WTC11 (cell line): Measurements from ENCODE around the gene ADRB2. TPM values are rescaled to one million over a fixed set of nuclear protein-coding genes. Genes with fewer than 3 reads are reported as not detected.

Experiments used
- ATAC-seq: fragments of 200-7000 bp; cut with Tn5 transposase; 2 replicates; pipeline ENCODE4 v1.10.0; 2021; ENCODE audit warnings: mild to moderate bottlenecking, moderate library complexity
- CTCF ChIA-PET: fragments of 300-600 bp; sonication (Branson Sonifier 250); formaldehyde crosslinking; loops from one replicate; lab custom pipeline; 2021; ENCODE audit warnings: antibody characterized with exemption; lab: Charles Lee
- POLR2A ChIA-PET: fragments of 350-600 bp; sonication (Branson Sonifier 250); formaldehyde crosslinking; loops from one replicate; lab custom pipeline; 2021; ENCODE audit warnings: antibody characterized with exemption; lab: Charles Lee
- DNase-seq: peaks from one replicate; pipeline ENCODE4 v3.0.0; 2021; ENCODE audit warnings: low spot score
- H3K27ac Mint-ChIP-seq: 2 replicates; pipeline ENCODE4 v1.8.0; 2021; ENCODE audit warnings: mixed read lengths
- H3K27me3 Mint-ChIP-seq: 2 replicates; pipeline ENCODE4 v1.8.0; 2021; ENCODE audit warnings: low read depth, mild to moderate bottlenecking, moderate library complexity, mixed read lengths
- H3K36me3 Mint-ChIP-seq: 2 replicates; pipeline ENCODE4 v1.8.0; 2021; ENCODE audit warnings: mixed read lengths
- H3K4me1 Mint-ChIP-seq: 2 replicates; pipeline ENCODE4 v1.8.0; 2022; ENCODE audit warnings: mixed read lengths
- H3K4me3 Mint-ChIP-seq: 2 replicates; pipeline ENCODE4 v1.8.0; 2021; ENCODE audit warnings: mild to moderate bottlenecking, moderate library complexity, mixed read lengths
- H3K9me3 Mint-ChIP-seq: 2 replicates; pipeline ENCODE4 v1.8.0; 2021; ENCODE audit warnings: mixed read lengths
- ATF1 ChIP-seq: sonication (generic); formaldehyde crosslinking; IDR thresholded peaks from 2 replicates; pipeline ENCODE4 v1.8.1; 2023; ENCODE audit warnings: mild to moderate bottlenecking, moderate library complexity, missing genetic modification reagents
- ATF3 ChIP-seq: sonication (generic); formaldehyde crosslinking; conservative IDR thresholded peaks from 2 replicates; pipeline ENCODE4 v1.8.1; 2022; ENCODE audit warnings: mild to moderate bottlenecking, missing genetic modification reagents
- CDX4 ChIP-seq: fragments of 250-450 bp; sonication (Bioruptor Pico); IDR thresholded peaks from 2 replicates; pipeline ENCODE4 v1.9.0; 2021; ENCODE audit warnings: moderate library complexity, mild to moderate bottlenecking, inconsistent platforms, borderline replicate concordance
- ESRRA ChIP-seq: sonication (generic); formaldehyde crosslinking; IDR thresholded peaks from 2 replicates; pipeline ENCODE4 v1.8.1; 2022; ENCODE audit warnings: mild to moderate bottlenecking, missing genetic modification reagents, borderline replicate concordance
- FOXK1 ChIP-seq: sonication (generic); formaldehyde crosslinking; IDR thresholded peaks from 2 replicates; pipeline ENCODE4 v1.8.0; 2022; ENCODE audit warnings: mild to moderate bottlenecking, moderate library complexity, missing genetic modification reagents
- GABPB1 ChIP-seq: sonication (generic); formaldehyde crosslinking; IDR thresholded peaks from 2 replicates; pipeline ENCODE4 v1.8.1; 2023; ENCODE audit warnings: mild to moderate bottlenecking, missing genetic modification reagents
- GRHL2 ChIP-seq: fragments of 250-450 bp; sonication (Bioruptor Pico); IDR thresholded peaks from 2 replicates; pipeline ENCODE4 v1.8.0; 2022; ENCODE audit warnings: mild to moderate bottlenecking, moderate library complexity; ENCODE audit not compliant: insufficient replicate concordance, severe bottlenecking
- IRF1 ChIP-seq: sonication (generic); formaldehyde crosslinking; IDR thresholded peaks from 2 replicates; pipeline ENCODE4 v1.8.0; 2023; ENCODE audit warnings: missing genetic modification reagents
- JAZF1 ChIP-seq: fragments of 250-450 bp; sonication (Bioruptor Pico); IDR thresholded peaks from 2 replicates; pipeline ENCODE4 v1.9.0; 2021; ENCODE audit warnings: moderate library complexity, mild to moderate bottlenecking, inconsistent platforms
- OVOL2 ChIP-seq: fragments of 250-450 bp; sonication (Bioruptor Pico); IDR thresholded peaks from 2 replicates; pipeline ENCODE4 v1.9.0; 2021; ENCODE audit warnings: mild to moderate bottlenecking, borderline replicate concordance
- PRRX2 ChIP-seq: fragments of 250-450 bp; sonication (Bioruptor Pico); IDR thresholded peaks from 2 replicates; pipeline ENCODE4 v1.8.0; 2021; ENCODE audit warnings: mild to moderate bottlenecking
- SMAD3 ChIP-seq: sonication (generic); formaldehyde crosslinking; IDR thresholded peaks from 2 replicates; pipeline ENCODE4 v1.8.0; 2022; ENCODE audit warnings: missing genetic modification reagents, mild to moderate bottlenecking, borderline replicate concordance
- USF1 ChIP-seq: sonication (generic); formaldehyde crosslinking; IDR thresholded peaks from 2 replicates; pipeline ENCODE4 v1.8.0; 2022; ENCODE audit warnings: mild to moderate bottlenecking, missing genetic modification reagents
- ZNF121 ChIP-seq: sonication (generic); formaldehyde crosslinking; IDR thresholded peaks from 2 replicates; pipeline ENCODE4 v1.8.0; 2023; ENCODE audit warnings: missing genetic modification reagents
- ZNF219 ChIP-seq: sonication (generic); formaldehyde crosslinking; IDR thresholded peaks from 2 replicates; pipeline ENCODE4 v1.8.0; 2023; ENCODE audit warnings: missing genetic modification reagents, mild to moderate bottlenecking, borderline replicate concordance
- ZNF317 ChIP-seq: sonication (generic); formaldehyde crosslinking; IDR thresholded peaks from 2 replicates; pipeline ENCODE4 v1.8.1; 2023; ENCODE audit warnings: low read depth, mild to moderate bottlenecking, moderate library complexity, missing genetic modification reagents, borderline replicate concordance
- ZNF416 ChIP-seq: fragments of 250-450 bp; sonication (Bioruptor Pico); IDR thresholded peaks from 2 replicates; pipeline ENCODE4 v1.9.0; 2021; ENCODE audit warnings: mild to moderate bottlenecking, inconsistent platforms
- total RNA-seq: library from RNA; stranded (reverse); gene quantifications from 3 replicates; pipeline ENCODE4 v1.2.3, GENCODE V29; 2021
- TF ChIP-seq, protein P1 (sequence below): fragments of 250-450 bp; sonication (Bioruptor Pico); IDR thresholded peaks from 2 replicates; pipeline ENCODE4 v1.9.0; 2021; ENCODE audit warnings: mild to moderate bottlenecking, borderline replicate concordance
- TF ChIP-seq, protein P2 (sequence below): sonication (generic); formaldehyde crosslinking; IDR thresholded peaks from 2 replicates; pipeline ENCODE4 v1.8.1; 2023; ENCODE audit warnings: mild to moderate bottlenecking, missing genetic modification reagents
- TF ChIP-seq, protein P3 (sequence below): sonication (generic); formaldehyde crosslinking; IDR thresholded peaks from 2 replicates; pipeline ENCODE4 v1.8.1; 2022; ENCODE audit warnings: mild to moderate bottlenecking, missing genetic modification reagents, moderate library complexity, borderline replicate concordance
- TF ChIP-seq, protein P4 (sequence below): sonication (generic); formaldehyde crosslinking; IDR thresholded peaks from 2 replicates; pipeline ENCODE4 v1.8.1; 2022; ENCODE audit warnings: mild to moderate bottlenecking, moderate library complexity, missing genetic modification reagents

ADRB2 gene
- total RNA-seq, 1 experiment from 2014 or later: 1.2 TPM

DNA sequence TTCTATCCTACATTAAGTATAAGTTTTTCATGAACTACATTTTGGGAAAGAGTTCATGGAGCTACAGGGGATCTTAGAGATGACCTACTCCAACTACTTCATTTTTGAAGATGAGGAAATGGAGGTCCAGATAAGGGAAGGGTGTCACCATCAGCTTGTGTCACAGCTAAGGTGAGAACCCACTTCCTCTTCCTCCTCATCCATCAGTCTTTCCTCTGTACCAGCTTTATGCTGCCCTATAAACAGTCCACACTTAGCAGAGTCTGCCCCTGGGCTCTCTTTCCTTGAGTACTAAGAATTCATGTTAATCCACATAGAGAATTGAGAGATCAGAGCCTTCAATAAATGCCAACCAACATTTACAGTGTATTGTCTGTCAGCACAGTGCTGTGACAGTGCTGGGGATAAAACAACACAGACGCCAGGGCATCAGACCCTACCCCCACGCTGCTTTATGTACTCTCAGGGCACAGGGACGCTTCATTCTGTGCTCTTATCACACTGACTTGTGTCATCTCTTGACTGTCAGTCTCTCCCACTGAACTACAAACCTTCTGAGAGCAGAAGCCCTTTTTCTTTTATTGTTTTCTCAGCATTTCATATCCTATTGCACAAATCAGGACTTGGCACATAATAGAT is 22.1 kb downstream of the ADRB2 start:
- DNase-seq (no peak), ATAC-seq (no peak)
- Mint-ChIP-seq H3K9me3 (no peaks in the 10 kb centered on the region), H3K27ac (no peak overlapping the region), H3K36me3 (no peaks in the 10 kb centered on the region), H3K4me3 (no peak overlapping the region), H3K27me3 (no peaks in the 10 kb centered on the region), H3K4me1 (no peaks in the 10 kb centered on the region)
- ChIA-PET CTCF (no interaction called here), POLR2A (no interaction called here)
- TF ChIP-seq ZNF416 (CRISPR knock-in tag): no peak
- TF ChIP-seq, protein P1, sequence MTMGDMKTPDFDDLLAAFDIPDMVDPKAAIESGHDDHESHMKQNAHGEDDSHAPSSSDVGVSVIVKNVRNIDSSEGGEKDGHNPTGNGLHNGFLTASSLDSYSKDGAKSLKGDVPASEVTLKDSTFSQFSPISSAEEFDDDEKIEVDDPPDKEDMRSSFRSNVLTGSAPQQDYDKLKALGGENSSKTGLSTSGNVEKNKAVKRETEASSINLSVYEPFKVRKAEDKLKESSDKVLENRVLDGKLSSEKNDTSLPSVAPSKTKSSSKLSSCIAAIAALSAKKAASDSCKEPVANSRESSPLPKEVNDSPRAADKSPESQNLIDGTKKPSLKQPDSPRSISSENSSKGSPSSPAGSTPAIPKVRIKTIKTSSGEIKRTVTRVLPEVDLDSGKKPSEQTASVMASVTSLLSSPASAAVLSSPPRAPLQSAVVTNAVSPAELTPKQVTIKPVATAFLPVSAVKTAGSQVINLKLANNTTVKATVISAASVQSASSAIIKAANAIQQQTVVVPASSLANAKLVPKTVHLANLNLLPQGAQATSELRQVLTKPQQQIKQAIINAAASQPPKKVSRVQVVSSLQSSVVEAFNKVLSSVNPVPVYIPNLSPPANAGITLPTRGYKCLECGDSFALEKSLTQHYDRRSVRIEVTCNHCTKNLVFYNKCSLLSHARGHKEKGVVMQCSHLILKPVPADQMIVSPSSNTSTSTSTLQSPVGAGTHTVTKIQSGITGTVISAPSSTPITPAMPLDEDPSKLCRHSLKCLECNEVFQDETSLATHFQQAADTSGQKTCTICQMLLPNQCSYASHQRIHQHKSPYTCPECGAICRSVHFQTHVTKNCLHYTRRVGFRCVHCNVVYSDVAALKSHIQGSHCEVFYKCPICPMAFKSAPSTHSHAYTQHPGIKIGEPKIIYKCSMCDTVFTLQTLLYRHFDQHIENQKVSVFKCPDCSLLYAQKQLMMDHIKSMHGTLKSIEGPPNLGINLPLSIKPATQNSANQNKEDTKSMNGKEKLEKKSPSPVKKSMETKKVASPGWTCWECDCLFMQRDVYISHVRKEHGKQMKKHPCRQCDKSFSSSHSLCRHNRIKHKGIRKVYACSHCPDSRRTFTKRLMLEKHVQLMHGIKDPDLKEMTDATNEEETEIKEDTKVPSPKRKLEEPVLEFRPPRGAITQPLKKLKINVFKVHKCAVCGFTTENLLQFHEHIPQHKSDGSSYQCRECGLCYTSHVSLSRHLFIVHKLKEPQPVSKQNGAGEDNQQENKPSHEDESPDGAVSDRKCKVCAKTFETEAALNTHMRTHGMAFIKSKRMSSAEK (CRISPR knock-in tag): no peak
- TF ChIP-seq, protein P2, sequence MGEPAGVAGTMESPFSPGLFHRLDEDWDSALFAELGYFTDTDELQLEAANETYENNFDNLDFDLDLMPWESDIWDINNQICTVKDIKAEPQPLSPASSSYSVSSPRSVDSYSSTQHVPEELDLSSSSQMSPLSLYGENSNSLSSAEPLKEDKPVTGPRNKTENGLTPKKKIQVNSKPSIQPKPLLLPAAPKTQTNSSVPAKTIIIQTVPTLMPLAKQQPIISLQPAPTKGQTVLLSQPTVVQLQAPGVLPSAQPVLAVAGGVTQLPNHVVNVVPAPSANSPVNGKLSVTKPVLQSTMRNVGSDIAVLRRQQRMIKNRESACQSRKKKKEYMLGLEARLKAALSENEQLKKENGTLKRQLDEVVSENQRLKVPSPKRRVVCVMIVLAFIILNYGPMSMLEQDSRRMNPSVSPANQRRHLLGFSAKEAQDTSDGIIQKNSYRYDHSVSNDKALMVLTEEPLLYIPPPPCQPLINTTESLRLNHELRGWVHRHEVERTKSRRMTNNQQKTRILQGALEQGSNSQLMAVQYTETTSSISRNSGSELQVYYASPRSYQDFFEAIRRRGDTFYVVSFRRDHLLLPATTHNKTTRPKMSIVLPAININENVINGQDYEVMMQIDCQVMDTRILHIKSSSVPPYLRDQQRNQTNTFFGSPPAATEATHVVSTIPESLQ: no peak
- no peak for TF ChIP-seq ATF3 (CRISPR knock-in tag)
- TF ChIP-seq, protein P3, sequence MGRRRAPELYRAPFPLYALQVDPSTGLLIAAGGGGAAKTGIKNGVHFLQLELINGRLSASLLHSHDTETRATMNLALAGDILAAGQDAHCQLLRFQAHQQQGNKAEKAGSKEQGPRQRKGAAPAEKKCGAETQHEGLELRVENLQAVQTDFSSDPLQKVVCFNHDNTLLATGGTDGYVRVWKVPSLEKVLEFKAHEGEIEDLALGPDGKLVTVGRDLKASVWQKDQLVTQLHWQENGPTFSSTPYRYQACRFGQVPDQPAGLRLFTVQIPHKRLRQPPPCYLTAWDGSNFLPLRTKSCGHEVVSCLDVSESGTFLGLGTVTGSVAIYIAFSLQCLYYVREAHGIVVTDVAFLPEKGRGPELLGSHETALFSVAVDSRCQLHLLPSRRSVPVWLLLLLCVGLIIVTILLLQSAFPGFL (CRISPR knock-in tag): no peak
- TF ChIP-seq, protein P4, sequence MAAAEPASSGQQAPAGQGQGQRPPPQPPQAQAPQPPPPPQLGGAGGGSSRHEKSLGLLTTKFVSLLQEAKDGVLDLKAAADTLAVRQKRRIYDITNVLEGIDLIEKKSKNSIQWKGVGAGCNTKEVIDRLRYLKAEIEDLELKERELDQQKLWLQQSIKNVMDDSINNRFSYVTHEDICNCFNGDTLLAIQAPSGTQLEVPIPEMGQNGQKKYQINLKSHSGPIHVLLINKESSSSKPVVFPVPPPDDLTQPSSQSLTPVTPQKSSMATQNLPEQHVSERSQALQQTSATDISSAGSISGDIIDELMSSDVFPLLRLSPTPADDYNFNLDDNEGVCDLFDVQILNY (CRISPR knock-in tag): no peak
- TF ChIP-seq ZNF219 (CRISPR knock-in tag): no peak
- no peak for TF ChIP-seq ESRRA (CRISPR knock-in tag)
- no peak for TF ChIP-seq CDX4 (CRISPR knock-in tag)
- TF ChIP-seq FOXK1: no peak
- TF ChIP-seq ZNF121 (CRISPR knock-in tag): no peak
- no peak for TF ChIP-seq ZNF317 (CRISPR knock-in tag)
- no peak for TF ChIP-seq ATF1 (CRISPR knock-in tag)
- no peak for TF ChIP-seq OVOL2 (CRISPR knock-in tag)

- no peak overlapping the region for H3K4me3 Mint-ChIP-seq
- no peak for ATAC-seq
- CTCF ChIA-PET: no interaction called here
Measured at GRCh38 chr5:148849461-148849860, 23.1 kb downstream of the ADRB2 start.

More at GRCh38 chr5:148849461-148849860, 23.1 kb downstream of the ADRB2 start:
- Mint-ChIP-seq H3K9me3 (no peaks in the 10 kb centered on the region), H3K36me3 (no peaks in the 10 kb centered on the region), H3K27me3 (no peaks in the 10 kb centered on the region), H3K4me1 (no peaks in the 10 kb centered on the region), H3K27ac (no peak overlapping the region)
- POLR2A ChIA-PET: no interaction called here
- TF ChIP-seq USF1 (CRISPR knock-in tag): no peak
- TF ChIP-seq IRF1 (CRISPR knock-in tag): no peak
- no peak for TF ChIP-seq ZNF121 (CRISPR knock-in tag)
- TF ChIP-seq SMAD3: no peak
- no peak for TF ChIP-seq PRRX2 (CRISPR knock-in tag)
- TF ChIP-seq JAZF1: no peak
- no peak for TF ChIP-seq GABPB1 (CRISPR knock-in tag)
- no peak for TF ChIP-seq GRHL2 (CRISPR knock-in tag)
- DNase-seq: no peak
